ENCODE measurements around the gene CDK11A. TPM values are rescaled to one million over a fixed set of nuclear protein-coding genes. Genes with fewer than 3 reads are reported as not detected.

CDK11A gene
- total RNA-seq, 4 donors from 2014 or later: 36.1 to 71.1 (median 54.6) TPM

- Histone ChIP-seq H3K27ac (no peak overlapping the region), H3K36me3 (peaks cover 2 to 75% (median 10%) of the 10 kb centered on the region in 3 donors), H3K4me3 (no peak overlapping the region), H3K9me3 (no peaks in the 10 kb centered on the region), H3K27me3 (no peaks in the 10 kb centered on the region), H3K4me1 (no peaks in the 10 kb centered on the region)
- 91 to 93% methylated on average over 23 to 24 of the region's 24 CpGs for WGBS, 2 donors
- TF ChIP-seq CTCF (IDR thresholded peaks at IDR 0.05) (no peak), EP300 (IDR thresholded peaks at IDR 0.05) (no peak), POLR2A (IDR thresholded peaks at IDR 0.05) (no peak)
- no peak for DNase-seq (ENCODE audit: low spot score in 2 of 2)
Observed at GRCh38 chr1:1670866-1671265, 53.3 kb downstream of the CDK11A start.

- TF ChIP-seq POLR2A (IDR thresholded peaks at IDR 0.05): no peak
- no peak for TF ChIP-seq CTCF (IDR thresholded peaks at IDR 0.05)
- no peak for TF ChIP-seq EP300 (IDR thresholded peaks at IDR 0.05)
Observed at GRCh38 chr1:1669468-1670440, 54.4 kb downstream of the CDK11A start.

GRCh38 chr1:1666526-1666925 is 57.6 kb downstream of the CDK11A start:
- H3K27me3 ChIP-seq: no peaks in the 10 kb centered on the region
- H3K4me1 ChIP-seq: peaks cover 0 to 6% (median 0%) of the 10 kb centered on the region in 4 donors
- TF ChIP-seq CTCF (IDR thresholded peaks at IDR 0.05): no peak
- no peak overlapping the region for H3K27ac ChIP-seq
- 92 to 94% methylated on average over 15 of the region's 15 CpGs for whole genome bisulfite sequencing, 2 donors
- no peak overlapping the region for H3K4me3 ChIP-seq
- H3K9me3 ChIP-seq: no peaks in the 10 kb centered on the region
- no peak for DNase-seq (ENCODE audit: low spot score in 2 of 2)
- H3K36me3 ChIP-seq: peaks cover 5 to 71% (median 20%) of the 10 kb centered on the region in 3 donors

More at GRCh38 chr1:1669468-1670440, 54.4 kb downstream of the CDK11A start:
- 88 to 91% methylated on average over 43 of the region's 43 CpGs for WGBS, 2 donors
- no peaks in the 10 kb centered on the region for H3K4me1 ChIP-seq
- DNase-seq (ENCODE audit: low spot score in 2 of 2): no peak
- H3K4me3 ChIP-seq: no peak overlapping the region
- H3K27me3 ChIP-seq: no peaks in the 10 kb centered on the region
- no peak overlapping the region for H3K27ac ChIP-seq
- H3K9me3 ChIP-seq: no peaks in the 10 kb centered on the region
- H3K36me3 ChIP-seq: peaks cover 5 to 80% (median 20%) of the 10 kb centered on the region in 3 donors

- Histone ChIP-seq H3K36me3 (peaks cover 5 to 64% (median 20%) of the 10 kb centered on the region in 3 donors), H3K9me3 (no peaks in the 10 kb centered on the region), H3K4me1 (peaks cover 0 to 6% (median 0%) of the 10 kb centered on the region in 4 donors), H3K27ac (no peak overlapping the region), H3K27me3 (no peaks in the 10 kb centered on the region), H3K4me3 (no peak overlapping the region)
- peak in 1 of 5 experiments; percentile 22 for TF ChIP-seq CTCF (IDR thresholded peaks at IDR 0.05)
- TF ChIP-seq POLR2A (IDR thresholded peaks at IDR 0.05): no peak
- TF ChIP-seq EP300 (IDR thresholded peaks at IDR 0.05): no peak
- WGBS, 2 donors: 83 to 87% methylated on average over 19 to 25 of the region's 25 CpGs
- no peak for DNase-seq (ENCODE audit: low spot score in 2 of 2)
Observed at GRCh38 chr1:1665815-1666251, 58.3 kb downstream of the CDK11A start.

Data from tibial nerve (tissue), 4 donors.